Smooth muscle cell (in vitro differentiated cells): Measurements from ENCODE around the gene SH3PXD2A. TPM values are rescaled to one million over a fixed set of nuclear protein-coding genes. Genes with fewer than 3 reads are reported as not detected.

Source experiments
- DNase-seq: peaks from one replicate; lab custom pipeline; 2025; ENCODE audit not compliant: unreplicated experiment; lab: John Stamatoyannopoulos, UW
- H2AFZ ChIP-seq: fragments of 200-600 bp; sonication (generic); 2 replicates; pipeline ENCODE4 v1.6.0; 2016; ENCODE audit warnings: antibody characterized with exemption, low read depth, mild to moderate bottlenecking
- H3F3A ChIP-seq: fragments of 200-600 bp; sonication (generic); 2 replicates; pipeline ENCODE4 v1.6.0; 2017; ENCODE audit warnings: antibody characterized with exemption, low read depth
- H3K27ac ChIP-seq: fragments of 200-600 bp; sonication (generic); 2 replicates; pipeline ENCODE4 v1.5.1; 2016; ENCODE audit warnings: low read depth, mild to moderate bottlenecking
- H3K27me3 ChIP-seq: fragments of 200-600 bp; sonication (generic); 2 replicates; pipeline ENCODE4 v1.6.1; 2016; ENCODE audit warnings: low read depth, mild to moderate bottlenecking
- H3K36me3 ChIP-seq: fragments of 200-600 bp; sonication (generic); 2 replicates; pipeline ENCODE4 v1.5.1; 2016; ENCODE audit warnings: low read depth
- H3K4me1 ChIP-seq: fragments of 200-600 bp; sonication (generic); 2 replicates; pipeline ENCODE4 v1.5.1; 2016; ENCODE audit warnings: low read depth
- H3K4me2 ChIP-seq: fragments of 200-600 bp; sonication (generic); 2 replicates; pipeline ENCODE4 v1.6.0; 2016; ENCODE audit warnings: mild to moderate bottlenecking
- H3K4me3 ChIP-seq: fragments of 200-600 bp; sonication (generic); 2 replicates; pipeline ENCODE4 v1.5.1; 2016; ENCODE audit warnings: mild to moderate bottlenecking
- H3K79me2 ChIP-seq: fragments of 200-600 bp; sonication (generic); 2 replicates; pipeline ENCODE4 v1.6.0; 2016; ENCODE audit warnings: low read depth, mild to moderate bottlenecking
- H3K9ac ChIP-seq: fragments of 200-600 bp; sonication (generic); 2 replicates; pipeline ENCODE4 v1.6.0; 2016; ENCODE audit warnings: low read depth
- H3K9me3 ChIP-seq: fragments of 200-600 bp; sonication (generic); replicated peaks from 2 replicates; pipeline ENCODE4 v1.5.1; 2016; ENCODE audit warnings: low read depth
- H4K20me1 ChIP-seq: fragments of 200-600 bp; sonication (generic); 2 replicates; pipeline ENCODE4 v1.6.0; 2016; ENCODE audit warnings: low read depth
- CTCF ChIP-seq: fragments of 200-600 bp; sonication (generic); IDR thresholded peaks from 2 replicates; pipeline ENCODE4 v1.5.1; 2017; ENCODE audit warnings: borderline replicate concordance, mild to moderate bottlenecking, antibody characterized with exemption; ENCODE audit not compliant: insufficient read depth, poor library complexity, severe bottlenecking
- WGBS: methylation state at CpG from one replicate; pipeline ENCODE4 v1.1.7; 2016; ENCODE audit warnings: low lambda C conversion rate; 5-methylcytosine and 5-hydroxymethylcytosine counted together
- polyA plus RNA-seq: library from polyadenylated mRNA; unstranded; fragments of >200 nt; fragmentation: Nextera tagmentation; extraction: Ambion mirVana; gene quantifications from 2 replicates; pipeline ENCODE4 v1.2.1, GENCODE V29; 2016
- total RNA-seq: library from RNA; depleted of rRNA; stranded (reverse); fragments of >200 nt; gene quantifications from 2 replicates; pipeline ENCODE4 v1.2.3, GENCODE V29; 2014

Gene SH3PXD2A
- total and polyA plus RNA-seq, 2 experiments from 2014 or later: 30.1 to 37.9 TPM

GRCh38 chr10:103807996-103808395 is 47.4 kb downstream of the SH3PXD2A start:
- Histone ChIP-seq H3K4me2 (no peak overlapping the region), H3K79me2 (peaks cover 89% of the 10 kb centered on the region), H3K36me3 (no peaks in the 10 kb centered on the region), H3F3A (no peaks in the 10 kb centered on the region), H3K9me3 (no peaks in the 10 kb centered on the region), H4K20me1 (peaks cover 100% of the 10 kb centered on the region), H2AFZ (no peak overlapping the region), H3K4me3 (no peak overlapping the region), H3K4me1 (peaks cover 8% of the 10 kb centered on the region), H3K27me3 (no peaks in the 10 kb centered on the region), H3K9ac (no peak overlapping the region), H3K27ac (no peak overlapping the region)
- no peak for DNase-seq
- 96% methylated on average over 5 of the region's 6 CpGs for WGBS
- no peak for TF ChIP-seq CTCF

- H3K9ac ChIP-seq: no peak overlapping the region
- H4K20me1 ChIP-seq: peaks cover 100% of the 10 kb centered on the region
- H2AFZ ChIP-seq: no peak overlapping the region
- WGBS: 60% methylated on average over 12 of the region's 12 CpGs
- H3K27me3 ChIP-seq: no peaks in the 10 kb centered on the region
- TF ChIP-seq CTCF: no peak
- no peak overlapping the region for H3K4me3 ChIP-seq
- H3K36me3 ChIP-seq: no peaks in the 10 kb centered on the region
- peaks cover 8% of the 10 kb centered on the region for H3K4me1 ChIP-seq
- no peaks in the 10 kb centered on the region for H3K9me3 ChIP-seq
- H3K79me2 ChIP-seq: peaks cover 76% of the 10 kb centered on the region
- H3K4me2 ChIP-seq: no peak overlapping the region
- DNase-seq: no peak
- no peaks in the 10 kb centered on the region for H3F3A ChIP-seq
- H3K27ac ChIP-seq: no peak overlapping the region
Observed at GRCh38 chr10:103806395-103807187, 48.8 kb downstream of the SH3PXD2A start.

GRCh38 chr10:103805781-103806180 is 49.6 kb downstream of the SH3PXD2A start:
- Histone ChIP-seq H3K27ac (no peak overlapping the region), H3K9me3 (no peaks in the 10 kb centered on the region), H3K9ac (no peak overlapping the region), H3F3A (no peaks in the 10 kb centered on the region), H3K79me2 (peaks cover 68% of the 10 kb centered on the region), H4K20me1 (peaks cover 100% of the 10 kb centered on the region), H3K4me1 (peaks cover 12% of the 10 kb centered on the region), H3K27me3 (no peaks in the 10 kb centered on the region), H3K36me3 (no peaks in the 10 kb centered on the region), H2AFZ (no peak overlapping the region), H3K4me2 (no peak overlapping the region), H3K4me3 (no peak overlapping the region)
- TF ChIP-seq CTCF: no peak
- WGBS: 93% methylated on average over 6 of the region's 6 CpGs
- DNase-seq: no peak

GRCh38 chr10:103804871-103805270 is 50.5 kb downstream of the SH3PXD2A start:
- Histone ChIP-seq H3K4me2 (no peak overlapping the region), H3F3A (peaks cover 8% of the 10 kb centered on the region), H2AFZ (no peak overlapping the region), H3K9ac (no peak overlapping the region), H3K36me3 (no peaks in the 10 kb centered on the region), H3K4me3 (no peak overlapping the region), H3K27me3 (no peaks in the 10 kb centered on the region), H3K27ac (no peak overlapping the region), H4K20me1 (peaks cover 100% of the 10 kb centered on the region), H3K79me2 (peaks cover 60% of the 10 kb centered on the region), H3K4me1 (peaks cover 21% of the 10 kb centered on the region), H3K9me3 (no peaks in the 10 kb centered on the region)
- 48% methylated on average over 4 of the region's 4 CpGs for WGBS
- no peak for DNase-seq
- no peak for TF ChIP-seq CTCF
